ENCODE measurements around the gene NOB1.
"Not testable (repeated sequence)": the region's sequence is repeated elsewhere in the genome, so short reads cannot be mapped to it uniquely, and the experiment has no call there.

NOB1 gene

GRCh38 chr16:69761983-69762813 lies 7.5 kb upstream of the NOB1 start, which contains the start of gene WWP2:
WWP2 (plus strand) TSS chr16:69762332; CDS start chr16:69787011, 24,679 bp downstream.
- Histone ChIP-seq H3K4me1 (ENCODE audit: control insufficient read depth, insufficient read depth, low read length) (peaks cover 5% of the 10 kb centered on the region), H3K27ac (ENCODE audit: insufficient read depth, low read depth, low read length, poor library complexity, severe bottlenecking) (no peak within 1 kb of the TSS), H3K27me3 (ENCODE audit: control insufficient read depth, insufficient read depth, low read length, poor library complexity, severe bottlenecking) (no peaks in the 10 kb centered on the region), H3K9me3 (ENCODE audit: control insufficient read depth, low read length) (no peaks in the 10 kb centered on the region), H3K4me3 (ENCODE audit: insufficient read depth, low read depth, low read length) (peak within 1 kb of the TSS; percentile 92), H3K36me3 (ENCODE audit: control insufficient read depth, insufficient read depth, low read length) (no peaks in the 10 kb centered on the region)
- WGBS, 2 experiments = 1 to 2% methylated on average over 68 of the region's 68 CpGs

- H3K36me3 ChIP-seq (ENCODE audit: control insufficient read depth, insufficient read depth, low read length); H3K27me3 ChIP-seq (ENCODE audit: control insufficient read depth, insufficient read depth, low read length, poor library complexity, severe bottlenecking); H3K9me3 ChIP-seq (ENCODE audit: control insufficient read depth, low read length); H3K4me1 ChIP-seq (ENCODE audit: control insufficient read depth, insufficient read depth, low read length); H3K4me3 ChIP-seq (ENCODE audit: insufficient read depth, low read depth, low read length); H3K27ac ChIP-seq (ENCODE audit: insufficient read depth, low read depth, low read length, poor library complexity, severe bottlenecking): not testable (repeated sequence)
- 91 to 93% methylated on average over 13 of the region's 13 CpGs for WGBS, 2 experiments
Measured at GRCh38 chr16:69757375-69757774, 2.6 kb upstream of the NOB1 start.

- WGBS, 2 experiments = 91 to 93% methylated on average over 10 of the region's 10 CpGs
- Histone ChIP-seq H3K4me3 (ENCODE audit: insufficient read depth, low read depth, low read length) (no peak overlapping the region), H3K27ac (ENCODE audit: insufficient read depth, low read depth, low read length, poor library complexity, severe bottlenecking) (no peak overlapping the region), H3K9me3 (ENCODE audit: control insufficient read depth, low read length) (no peaks in the 10 kb centered on the region), H3K4me1 (ENCODE audit: control insufficient read depth, insufficient read depth, low read length) (peaks cover 6% of the 10 kb centered on the region), H3K27me3 (ENCODE audit: control insufficient read depth, insufficient read depth, low read length, poor library complexity, severe bottlenecking) (no peaks in the 10 kb centered on the region), H3K36me3 (ENCODE audit: control insufficient read depth, insufficient read depth, low read length) (no peaks in the 10 kb centered on the region)
Measured at GRCh38 chr16:69756705-69757104, 2.0 kb upstream of the NOB1 start.

- Histone ChIP-seq H3K4me1 (ENCODE audit: control insufficient read depth, insufficient read depth, low read length) (peaks cover 6% of the 10 kb centered on the region), H3K9me3 (ENCODE audit: control insufficient read depth, low read length) (no peaks in the 10 kb centered on the region), H3K27me3 (ENCODE audit: control insufficient read depth, insufficient read depth, low read length, poor library complexity, severe bottlenecking) (no peaks in the 10 kb centered on the region), H3K27ac (ENCODE audit: insufficient read depth, low read depth, low read length, poor library complexity, severe bottlenecking) (no peak overlapping the region), H3K4me3 (ENCODE audit: insufficient read depth, low read depth, low read length) (peak overlapping the region; percentile 95), H3K36me3 (ENCODE audit: control insufficient read depth, insufficient read depth, low read length) (peaks cover 13% of the 10 kb centered on the region)
- WGBS, 2 experiments = 12 to 17% methylated on average over 4 of the region's 4 CpGs
Measured at GRCh38 chr16:69754143-69754468, 620 bp downstream of the NOB1 start.

- H3K27ac ChIP-seq (ENCODE audit: insufficient read depth, low read depth, low read length, poor library complexity, severe bottlenecking) = no peak overlapping the region
- peaks cover 5% of the 10 kb centered on the region for H3K4me1 ChIP-seq (ENCODE audit: control insufficient read depth, insufficient read depth, low read length)
- WGBS, 2 experiments = 93 to 95% methylated on average over 19 to 20 of the region's 20 CpGs
- H3K27me3 ChIP-seq (ENCODE audit: control insufficient read depth, insufficient read depth, low read length, poor library complexity, severe bottlenecking) = no peaks in the 10 kb centered on the region
- no peaks in the 10 kb centered on the region for H3K9me3 ChIP-seq (ENCODE audit: control insufficient read depth, low read length)
- no peak overlapping the region for H3K4me3 ChIP-seq (ENCODE audit: insufficient read depth, low read depth, low read length)
- peaks cover 54% of the 10 kb centered on the region for H3K36me3 ChIP-seq (ENCODE audit: control insufficient read depth, insufficient read depth, low read length)
Measured at GRCh38 chr16:69748694-69749345, 5.9 kb downstream of the NOB1 start.

GRCh38 chr16:69747115-69747514 lies 7.6 kb downstream of the NOB1 start:
- H3K27ac ChIP-seq (ENCODE audit: insufficient read depth, low read depth, low read length, poor library complexity, severe bottlenecking) = no peak overlapping the region
- peaks cover 65% of the 10 kb centered on the region for H3K36me3 ChIP-seq (ENCODE audit: control insufficient read depth, insufficient read depth, low read length)
- H3K4me3 ChIP-seq (ENCODE audit: insufficient read depth, low read depth, low read length) = no peak overlapping the region
- no peaks in the 10 kb centered on the region for H3K9me3 ChIP-seq (ENCODE audit: control insufficient read depth, low read length)
- no peaks in the 10 kb centered on the region for H3K4me1 ChIP-seq (ENCODE audit: control insufficient read depth, insufficient read depth, low read length)
- no peaks in the 10 kb centered on the region for H3K27me3 ChIP-seq (ENCODE audit: control insufficient read depth, insufficient read depth, low read length, poor library complexity, severe bottlenecking)
- WGBS, 2 experiments = 92 to 93% methylated on average over 8 of the region's 8 CpGs

GRCh38 chr16:69745959-69746358 lies 8.8 kb downstream of the NOB1 start:
- H3K4me3 ChIP-seq (ENCODE audit: insufficient read depth, low read depth, low read length) = no peak overlapping the region
- H3K36me3 ChIP-seq (ENCODE audit: control insufficient read depth, insufficient read depth, low read length) = peaks cover 76% of the 10 kb centered on the region
- no peaks in the 10 kb centered on the region for H3K9me3 ChIP-seq (ENCODE audit: control insufficient read depth, low read length)
- H3K27me3 ChIP-seq (ENCODE audit: control insufficient read depth, insufficient read depth, low read length, poor library complexity, severe bottlenecking) = no peaks in the 10 kb centered on the region
- H3K4me1 ChIP-seq (ENCODE audit: control insufficient read depth, insufficient read depth, low read length) = no peaks in the 10 kb centered on the region
- no peak overlapping the region for H3K27ac ChIP-seq (ENCODE audit: insufficient read depth, low read depth, low read length, poor library complexity, severe bottlenecking)
- WGBS, 2 experiments = 94% methylated on average over 10 of the region's 10 CpGs

GRCh38 chr16:69745232-69745612 lies 9.5 kb downstream of the NOB1 start:
- Histone ChIP-seq H3K36me3 (ENCODE audit: control insufficient read depth, insufficient read depth, low read length) (peaks cover 75% of the 10 kb centered on the region), H3K4me3 (ENCODE audit: insufficient read depth, low read depth, low read length) (no peak overlapping the region), H3K4me1 (ENCODE audit: control insufficient read depth, insufficient read depth, low read length) (no peaks in the 10 kb centered on the region), H3K27ac (ENCODE audit: insufficient read depth, low read depth, low read length, poor library complexity, severe bottlenecking) (no peak overlapping the region), H3K27me3 (ENCODE audit: control insufficient read depth, insufficient read depth, low read length, poor library complexity, severe bottlenecking) (no peaks in the 10 kb centered on the region), H3K9me3 (ENCODE audit: control insufficient read depth, low read length) (no peaks in the 10 kb centered on the region)
- WGBS, 2 experiments = 94 to 97% methylated on average over 11 of the region's 11 CpGs

- Histone ChIP-seq H3K4me1 (ENCODE audit: control insufficient read depth, insufficient read depth, low read length) (no peaks in the 10 kb centered on the region), H3K9me3 (ENCODE audit: control insufficient read depth, low read length) (no peaks in the 10 kb centered on the region), H3K27ac (ENCODE audit: insufficient read depth, low read depth, low read length, poor library complexity, severe bottlenecking) (no peak overlapping the region), H3K27me3 (ENCODE audit: control insufficient read depth, insufficient read depth, low read length, poor library complexity, severe bottlenecking) (no peaks in the 10 kb centered on the region), H3K36me3 (ENCODE audit: control insufficient read depth, insufficient read depth, low read length) (peaks cover 73% of the 10 kb centered on the region), H3K4me3 (ENCODE audit: insufficient read depth, low read depth, low read length) (no peak overlapping the region)
- WGBS, 2 experiments = 93 to 95% methylated on average over 35 of the region's 35 CpGs
Measured at GRCh38 chr16:69744363-69745231, 10.1 kb downstream of the NOB1 start.

Data from ectodermal cell (in vitro differentiated cells).